Loucy (cell line): ENCODE data around the gene SPEM1.

Experiments used
- EZH2phosphoT487 ChIP-seq: fragments of 200-600 bp; IDR thresholded peaks from 2 replicates; pipeline ENCODE4 v1.6.1; 2018; ENCODE audit warnings: antibody characterized with exemption, mild to moderate bottlenecking, moderate library complexity, borderline replicate concordance
- TF ChIP-seq, protein P1 (sequence below): fragments of 200-600 bp; sonication (generic); conservative IDR thresholded peaks from 2 replicates; pipeline ENCODE4 v1.5.1; 2014; ENCODE audit warnings: mild to moderate bottlenecking, antibody characterized with exemption, low read length

- TF ChIP-seq, protein P1, sequence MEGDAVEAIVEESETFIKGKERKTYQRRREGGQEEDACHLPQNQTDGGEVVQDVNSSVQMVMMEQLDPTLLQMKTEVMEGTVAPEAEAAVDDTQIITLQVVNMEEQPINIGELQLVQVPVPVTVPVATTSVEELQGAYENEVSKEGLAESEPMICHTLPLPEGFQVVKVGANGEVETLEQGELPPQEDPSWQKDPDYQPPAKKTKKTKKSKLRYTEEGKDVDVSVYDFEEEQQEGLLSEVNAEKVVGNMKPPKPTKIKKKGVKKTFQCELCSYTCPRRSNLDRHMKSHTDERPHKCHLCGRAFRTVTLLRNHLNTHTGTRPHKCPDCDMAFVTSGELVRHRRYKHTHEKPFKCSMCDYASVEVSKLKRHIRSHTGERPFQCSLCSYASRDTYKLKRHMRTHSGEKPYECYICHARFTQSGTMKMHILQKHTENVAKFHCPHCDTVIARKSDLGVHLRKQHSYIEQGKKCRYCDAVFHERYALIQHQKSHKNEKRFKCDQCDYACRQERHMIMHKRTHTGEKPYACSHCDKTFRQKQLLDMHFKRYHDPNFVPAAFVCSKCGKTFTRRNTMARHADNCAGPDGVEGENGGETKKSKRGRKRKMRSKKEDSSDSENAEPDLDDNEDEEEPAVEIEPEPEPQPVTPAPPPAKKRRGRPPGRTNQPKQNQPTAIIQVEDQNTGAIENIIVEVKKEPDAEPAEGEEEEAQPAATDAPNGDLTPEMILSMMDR, result no peak
- TF ChIP-seq EZH2phosphoT487, result no peak
These were observed 13.8 kb upstream of the SPEM1 start for GRCh38 chr17:7406235-7406825.
